Measurements from ENCODE around the gene PPP1R3G.

The PPP1R3G gene

DNA sequence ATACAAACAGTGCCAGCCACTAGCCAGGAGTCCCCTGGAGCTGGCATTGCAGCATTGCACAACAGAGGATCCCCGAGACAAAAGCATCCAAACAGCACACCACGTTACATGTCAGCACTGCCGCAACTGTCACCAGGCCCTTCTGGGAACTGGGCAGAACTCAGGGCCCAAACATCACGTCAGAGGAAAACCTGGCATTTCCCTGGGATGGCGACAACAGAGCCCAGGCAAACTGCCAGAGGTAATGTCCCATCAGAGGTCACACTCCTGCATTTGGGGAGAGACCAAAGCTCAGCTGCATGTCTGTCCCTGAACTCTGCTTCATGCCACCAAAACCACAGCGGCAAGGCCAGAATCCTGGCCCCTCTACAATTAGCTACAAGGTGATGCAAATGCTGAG lies 36.3 kb downstream of the PPP1R3G start:
- no peak for DNase-seq

DNA sequence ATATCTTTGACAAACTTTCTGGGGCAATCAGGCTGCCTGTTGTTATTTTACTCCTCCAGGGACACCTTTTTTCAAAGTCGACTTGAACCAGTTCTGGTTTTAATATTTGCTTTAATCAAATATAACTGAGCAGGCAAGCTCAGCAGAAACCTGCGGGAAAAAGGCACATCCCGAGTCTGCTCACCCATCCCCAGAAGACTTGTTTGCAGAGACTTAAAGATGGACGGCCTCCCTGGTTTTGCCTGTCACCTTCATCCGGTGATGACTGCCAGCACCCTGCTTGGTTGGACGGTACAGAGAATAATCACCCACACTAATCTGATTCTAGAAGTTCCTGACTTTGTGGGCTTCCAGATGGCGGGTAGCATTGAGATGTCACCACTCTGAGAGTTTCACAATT lies 36.8 kb downstream of the PPP1R3G start:
- DNase-seq: no peak

- no peak for DNase-seq
These were observed 37.5 kb downstream of the PPP1R3G start for GRCh38 chr6:5122504-5123112.

- no peak for DNase-seq
These were observed 38.4 kb downstream of the PPP1R3G start for GRCh38 chr6:5123296-5124143.

DNA sequence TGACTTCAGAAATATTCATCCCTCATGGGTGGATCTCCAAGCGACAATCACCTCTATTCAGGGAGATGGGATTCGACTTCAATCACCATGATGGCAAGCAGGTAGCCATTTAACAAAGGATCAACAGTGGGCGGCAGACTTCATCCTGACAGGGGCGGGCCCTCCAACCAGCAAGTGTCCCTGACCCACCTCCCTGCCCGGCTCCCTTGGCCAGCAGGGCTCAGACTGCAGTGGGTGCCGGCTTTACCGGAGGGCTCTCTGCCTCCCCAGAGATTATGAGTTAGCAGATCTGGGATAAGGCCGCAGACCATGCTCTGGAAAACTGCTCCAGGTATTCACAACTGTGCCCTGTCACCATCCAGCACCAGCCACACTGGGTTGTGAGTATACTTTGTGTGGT lies 39.4 kb downstream of the PPP1R3G start:
- no peak for DNase-seq

DNA sequence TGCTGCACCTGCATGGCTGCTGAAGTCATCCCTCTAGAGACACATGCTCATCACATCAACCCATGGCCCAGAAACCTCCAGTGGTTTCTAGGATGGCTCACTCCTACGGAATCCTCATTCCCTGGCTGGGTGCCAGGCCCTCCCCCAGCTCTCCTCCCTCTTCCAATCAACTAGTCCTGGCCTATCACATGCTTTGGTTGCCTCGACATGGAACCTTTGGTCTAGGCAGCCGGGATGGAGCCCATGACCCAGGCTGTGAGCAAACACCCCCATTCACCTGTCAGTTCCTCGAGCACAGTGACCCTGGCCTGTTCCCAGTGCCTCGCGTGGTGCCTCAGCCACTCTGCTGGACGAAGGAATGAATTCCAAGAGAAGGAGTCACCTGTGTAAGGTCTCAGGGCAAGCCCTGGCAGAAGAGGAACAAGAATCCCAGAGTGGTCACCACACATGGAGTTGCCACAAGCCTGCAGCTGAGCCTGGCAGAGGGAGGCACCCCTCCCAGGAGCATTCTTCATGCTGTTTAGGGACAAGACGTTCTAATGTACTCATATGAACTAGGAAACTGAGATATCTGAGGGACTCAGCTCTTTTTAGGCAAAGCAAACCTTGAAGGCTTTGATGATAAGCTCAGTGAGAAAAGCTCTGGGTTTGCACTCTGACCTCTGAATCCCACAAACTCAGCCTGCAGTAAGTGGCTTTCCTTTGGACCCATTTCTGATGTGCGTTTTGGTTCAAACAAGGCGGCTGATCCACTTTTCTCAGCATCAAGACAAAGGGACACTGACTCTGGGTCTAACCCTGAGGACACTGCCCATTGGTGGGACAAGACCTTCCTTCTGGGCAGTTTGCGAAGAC lies 40.2 kb downstream of the PPP1R3G start:
- DNase-seq: no peak

- DNase-seq: no peak
These were observed 41.1 kb downstream of the PPP1R3G start for GRCh38 chr6:5126214-5126613.

GRCh38 chr6:5127106-5127687 lies 42.1 kb downstream of the PPP1R3G start:
- DNase-seq: no peak

DNA sequence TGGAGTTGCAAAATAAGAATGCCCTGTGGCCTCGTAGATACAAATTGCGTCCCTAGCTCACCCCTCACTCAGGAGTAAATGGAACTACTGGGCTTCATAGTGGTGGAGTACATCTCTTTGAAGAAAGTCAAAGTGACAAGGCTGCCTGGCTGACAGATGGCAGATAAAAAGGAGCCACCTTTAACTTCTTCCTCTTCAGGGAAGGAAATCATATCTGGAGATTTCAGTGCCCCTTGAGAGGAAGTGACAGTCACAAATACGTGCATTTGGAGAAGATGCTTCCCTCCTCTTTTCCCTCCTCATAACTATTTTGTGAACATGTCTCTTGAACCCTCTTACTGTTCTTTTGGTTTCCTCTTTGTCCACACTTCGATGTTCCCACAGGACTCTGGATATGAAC lies 43.2 kb downstream of the PPP1R3G start:
- no peak for DNase-seq

- no peak for DNase-seq
These were observed 45.2 kb downstream of the PPP1R3G start for GRCh38 chr6:5130135-5130866.

DNA sequence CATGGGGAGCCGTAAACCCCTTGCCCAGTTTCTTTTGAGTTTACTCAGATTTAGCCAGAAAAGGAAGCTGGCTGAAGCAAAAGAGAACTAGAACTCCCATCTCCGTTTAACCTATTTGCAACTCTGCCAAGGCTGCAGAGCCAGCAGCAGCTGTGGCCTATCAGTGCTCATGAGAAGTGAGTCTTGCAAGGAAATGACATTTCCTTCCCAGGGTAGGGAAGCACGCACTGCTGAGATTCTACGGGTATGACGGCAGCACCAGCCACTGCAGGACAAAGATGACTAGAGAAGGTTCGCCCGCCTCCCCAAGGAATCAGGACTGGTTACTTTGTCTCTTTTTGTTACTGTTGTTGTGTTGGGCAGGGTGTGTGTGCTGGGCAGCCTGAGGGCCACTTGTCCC lies 47.6 kb downstream of the PPP1R3G start:
- no peak for DNase-seq

DNA sequence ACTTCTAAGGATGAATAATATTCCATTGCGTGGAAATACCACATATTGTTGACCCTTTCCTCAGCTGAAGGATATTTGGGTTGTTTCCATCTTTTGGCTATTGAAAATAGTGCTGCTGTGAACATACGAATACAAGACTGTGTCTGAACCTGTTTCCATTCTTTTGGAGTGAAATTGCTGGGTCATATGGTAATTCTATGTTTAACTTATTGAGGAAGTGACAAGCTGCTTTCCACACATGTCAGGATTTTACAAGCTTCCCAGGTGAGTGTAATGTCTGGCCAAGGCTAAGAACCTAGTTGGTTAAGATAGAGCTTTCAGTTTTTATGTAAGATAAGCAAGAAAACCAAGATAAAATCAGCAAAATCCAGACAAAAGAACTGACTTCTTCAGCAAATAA lies 48.8 kb downstream of the PPP1R3G start:
- DNase-seq: no peak

DNA sequence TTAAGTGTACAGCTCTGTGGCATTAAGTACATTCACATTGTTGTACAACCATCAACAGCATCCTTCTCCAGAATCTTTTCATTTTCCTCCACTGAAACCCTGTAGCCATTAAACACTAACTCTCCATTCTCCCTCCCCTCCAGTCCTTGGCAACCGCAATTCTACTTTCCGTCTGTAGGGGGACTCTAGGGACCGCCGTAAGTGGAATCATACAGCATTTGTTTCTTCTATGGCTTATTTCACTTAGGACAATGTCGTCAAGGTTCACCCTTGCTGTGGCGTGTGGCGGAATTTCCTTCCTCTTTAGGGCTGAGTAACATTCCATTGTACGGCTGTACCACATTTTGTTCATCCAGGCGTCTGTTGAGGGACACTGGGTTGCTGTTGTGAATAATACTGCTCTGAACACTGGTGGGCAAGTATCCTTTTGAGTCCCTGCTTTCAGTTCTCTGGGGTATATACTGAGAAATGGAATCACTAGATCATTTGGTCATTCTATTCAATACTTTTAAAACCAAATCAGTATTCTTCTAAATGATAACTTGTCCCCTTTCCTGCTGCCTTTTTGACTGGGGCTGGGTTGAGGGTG lies 50.7 kb downstream of the PPP1R3G start:
- DNase-seq: peak in 2 of 5 experiments; percentile 11 to 52

- DNase-seq: no peak
These were observed 51.7 kb downstream of the PPP1R3G start for GRCh38 chr6:5136851-5137250.
